ENCODE data around the gene DPH7.

The DPH7 gene

GRCh38 chr9:137621131-137621757 is 42.5 kb upstream of the DPH7 start:
- H3K79me1 ChIP-seq (ENCODE audit: low read length): peaks cover 9% of the 10 kb centered on the region
- H3K4ac ChIP-seq (ENCODE audit: low read depth, low read length): no peak overlapping the region
- peaks cover 1% of the 10 kb centered on the region for H3K9me3 ChIP-seq (ENCODE audit: insufficient read depth, low read depth, low read length)
- no peak overlapping the region for H4K91ac ChIP-seq (ENCODE audit: low read depth, low read length)
- no peak overlapping the region for H4K12ac ChIP-seq (ENCODE audit: low read depth, low read length)
- no peak overlapping the region for H4K8ac ChIP-seq (ENCODE audit: low read depth, low read length)
- no peak overlapping the region for H3K4me2 ChIP-seq (ENCODE audit: low read length)
- H2BK120ac ChIP-seq (ENCODE audit: insufficient read depth, low read length, poor library complexity): no peak overlapping the region
- H3K18ac ChIP-seq (ENCODE audit: low read length): no peak overlapping the region
- no peak overlapping the region for H2AFZ ChIP-seq (ENCODE audit: insufficient read depth, low read length, poor library complexity)
- H3K27ac ChIP-seq (ENCODE audit: low read depth, low read length): no peak overlapping the region
- H3K23ac ChIP-seq (ENCODE audit: low read length): no peak overlapping the region
- no peak overlapping the region for H3K9ac ChIP-seq (ENCODE audit: low read length)
- H3K14ac ChIP-seq (ENCODE audit: low read length): no peak overlapping the region
- H2BK12ac ChIP-seq (ENCODE audit: low read length): no peak overlapping the region
- H3K4me1 ChIP-seq (ENCODE audit: control insufficient read depth in 1 of 2, insufficient read depth in 2 of 2, low read length in 2 of 2): peaks cover 3 to 7% of the 10 kb centered on the region in 2 experiments
- peaks cover 22% of the 10 kb centered on the region for H3K79me2 ChIP-seq (ENCODE audit: control insufficient read depth, insufficient read depth, low read length, poor library complexity)
- H3K27me3 ChIP-seq (ENCODE audit: insufficient read depth, low read length): no peaks in the 10 kb centered on the region
- H3K36me3 ChIP-seq (ENCODE audit: control insufficient read depth in 1 of 2, insufficient read depth in 2 of 2, low read length in 2 of 2): peaks cover 4 to 6% of the 10 kb centered on the region in 2 experiments
- DNase-seq: peak in 1 of 2 donors; percentile 12
- no peak overlapping the region for H2BK5ac ChIP-seq (ENCODE audit: low read depth, low read length, poor library complexity)
- no peak overlapping the region for H2AK5ac ChIP-seq (ENCODE audit: low read length)
- no CpG with 5 or more reads among the region's 6 CpGs for WGBS (ENCODE audit: extremely low coverage, insufficient coverage, insufficient read length)
- H3K4me3 ChIP-seq (ENCODE audit: low read depth, low read length): no peak overlapping the region

GRCh38 chr9:137620581-137620980 is 41.9 kb upstream of the DPH7 start:
- no peak overlapping the region for H2BK5ac ChIP-seq (ENCODE audit: low read depth, low read length, poor library complexity)
- peak overlapping the region; percentile 99 for H3K4ac ChIP-seq (ENCODE audit: low read depth, low read length)
- H4K12ac ChIP-seq (ENCODE audit: low read depth, low read length): no peak overlapping the region
- H3K4me1 ChIP-seq (ENCODE audit: control insufficient read depth in 1 of 2, insufficient read depth in 2 of 2, low read length in 2 of 2): peaks cover 3 to 7% of the 10 kb centered on the region in 2 experiments
- H3K23ac ChIP-seq (ENCODE audit: low read length): no peak overlapping the region
- H4K91ac ChIP-seq (ENCODE audit: low read depth, low read length): no peak overlapping the region
- peaks cover 9% of the 10 kb centered on the region for H3K79me1 ChIP-seq (ENCODE audit: low read length)
- H3K9me3 ChIP-seq (ENCODE audit: insufficient read depth, low read depth, low read length): peaks cover 1% of the 10 kb centered on the region
- DNase-seq: no peak
- no peak overlapping the region for H4K8ac ChIP-seq (ENCODE audit: low read depth, low read length)
- H3K9ac ChIP-seq (ENCODE audit: low read length): no peak overlapping the region
- no peak overlapping the region for H3K27ac ChIP-seq (ENCODE audit: low read depth, low read length)
- H3K4me3 ChIP-seq (ENCODE audit: low read depth, low read length): no peak overlapping the region
- peaks cover 9 to 10% of the 10 kb centered on the region in 2 experiments for H3K36me3 ChIP-seq (ENCODE audit: control insufficient read depth in 1 of 2, insufficient read depth in 2 of 2, low read length in 2 of 2)
- H2AK5ac ChIP-seq (ENCODE audit: low read length): no peak overlapping the region
- H2BK120ac ChIP-seq (ENCODE audit: insufficient read depth, low read length, poor library complexity): no peak overlapping the region
- H3K4me2 ChIP-seq (ENCODE audit: low read length): no peak overlapping the region
- WGBS (ENCODE audit: extremely low coverage, insufficient coverage, insufficient read length): no CpG with 5 or more reads among the region's 7 CpGs
- H3K18ac ChIP-seq (ENCODE audit: low read length): no peak overlapping the region
- peaks cover 21% of the 10 kb centered on the region for H3K79me2 ChIP-seq (ENCODE audit: control insufficient read depth, insufficient read depth, low read length, poor library complexity)
- no peak overlapping the region for H3K14ac ChIP-seq (ENCODE audit: low read length)
- H3K27me3 ChIP-seq (ENCODE audit: insufficient read depth, low read length): no peaks in the 10 kb centered on the region
- H2AFZ ChIP-seq (ENCODE audit: insufficient read depth, low read length, poor library complexity): no peak overlapping the region
- H2BK12ac ChIP-seq (ENCODE audit: low read length): no peak overlapping the region

- no peak overlapping the region for H2AFZ ChIP-seq (ENCODE audit: insufficient read depth, low read length, poor library complexity)
- no peak overlapping the region for H4K8ac ChIP-seq (ENCODE audit: low read depth, low read length)
- no peak overlapping the region for H4K91ac ChIP-seq (ENCODE audit: low read depth, low read length)
- H3K79me1 ChIP-seq (ENCODE audit: low read length): peaks cover 9% of the 10 kb centered on the region
- no peak overlapping the region for H3K14ac ChIP-seq (ENCODE audit: low read length)
- DNase-seq: no peak
- no peak overlapping the region for H4K12ac ChIP-seq (ENCODE audit: low read depth, low read length)
- H3K4ac ChIP-seq (ENCODE audit: low read depth, low read length): peak overlapping the region; percentile 47
- no peaks in the 10 kb centered on the region for H3K27me3 ChIP-seq (ENCODE audit: insufficient read depth, low read length)
- no CpG with 5 or more reads among the region's 4 CpGs for WGBS (ENCODE audit: extremely low coverage, insufficient coverage, insufficient read length)
- H3K4me3 ChIP-seq (ENCODE audit: low read depth, low read length): no peak overlapping the region
- no peak overlapping the region for H2AK5ac ChIP-seq (ENCODE audit: low read length)
- H3K36me3 ChIP-seq (ENCODE audit: control insufficient read depth in 1 of 2, insufficient read depth in 2 of 2, low read length in 2 of 2): peaks cover 15 to 16% of the 10 kb centered on the region in 2 experiments
- no peak overlapping the region for H2BK5ac ChIP-seq (ENCODE audit: low read depth, low read length, poor library complexity)
- no peak overlapping the region for H3K23ac ChIP-seq (ENCODE audit: low read length)
- peaks cover 3 to 7% of the 10 kb centered on the region in 2 experiments for H3K4me1 ChIP-seq (ENCODE audit: control insufficient read depth in 1 of 2, insufficient read depth in 2 of 2, low read length in 2 of 2)
- H3K18ac ChIP-seq (ENCODE audit: low read length): no peak overlapping the region
- H2BK12ac ChIP-seq (ENCODE audit: low read length): no peak overlapping the region
- H3K4me2 ChIP-seq (ENCODE audit: low read length): peak overlapping the region; percentile 73
- H3K27ac ChIP-seq (ENCODE audit: low read depth, low read length): no peak overlapping the region
- no peak overlapping the region for H2BK120ac ChIP-seq (ENCODE audit: insufficient read depth, low read length, poor library complexity)
- H3K9ac ChIP-seq (ENCODE audit: low read length): no peak overlapping the region
- peaks cover 21% of the 10 kb centered on the region for H3K79me2 ChIP-seq (ENCODE audit: control insufficient read depth, insufficient read depth, low read length, poor library complexity)
- peaks cover 1% of the 10 kb centered on the region for H3K9me3 ChIP-seq (ENCODE audit: insufficient read depth, low read depth, low read length)
Observed at GRCh38 chr9:137620048-137620405, 41.3 kb upstream of the DPH7 start.

GRCh38 chr9:137619240-137620047 is 40.7 kb upstream of the DPH7 start:
- Histone ChIP-seq H3K4ac (ENCODE audit: low read depth, low read length) (peak overlapping the region; percentile 80), H4K12ac (ENCODE audit: low read depth, low read length) (peak overlapping the region; percentile 1), H3K9me3 (ENCODE audit: insufficient read depth, low read depth, low read length) (peaks cover 1% of the 10 kb centered on the region), H4K8ac (ENCODE audit: low read depth, low read length) (peak overlapping the region; percentile 12), H3K18ac (ENCODE audit: low read length) (peak overlapping the region; percentile 28), H3K23ac (ENCODE audit: low read length) (no peak overlapping the region), H3K79me2 (ENCODE audit: control insufficient read depth, insufficient read depth, low read length, poor library complexity) (peaks cover 16% of the 10 kb centered on the region), H3K4me3 (ENCODE audit: low read depth, low read length) (peak overlapping the region; percentile 83), H2AK5ac (ENCODE audit: low read length) (no peak overlapping the region), H3K27me3 (ENCODE audit: insufficient read depth, low read length) (no peaks in the 10 kb centered on the region), H3K9ac (ENCODE audit: low read length) (peak overlapping the region; percentile 61), H3K36me3 (ENCODE audit: control insufficient read depth in 1 of 2, insufficient read depth in 2 of 2, low read length in 2 of 2) (peaks cover 21 to 22% of the 10 kb centered on the region in 2 experiments), H3K14ac (ENCODE audit: low read length) (peak overlapping the region; percentile 55), H2AFZ (ENCODE audit: insufficient read depth, low read length, poor library complexity) (peak overlapping the region; percentile 24), H2BK12ac (ENCODE audit: low read length) (no peak overlapping the region), H3K4me2 (ENCODE audit: low read length) (peak overlapping the region; percentile 73), H3K79me1 (ENCODE audit: low read length) (peaks cover 9% of the 10 kb centered on the region), H4K91ac (ENCODE audit: low read depth, low read length) (peak overlapping the region; percentile 36), H3K4me1 (ENCODE audit: control insufficient read depth in 1 of 2, insufficient read depth in 2 of 2, low read length in 2 of 2) (peaks cover 3 to 7% of the 10 kb centered on the region in 2 experiments), H2BK120ac (ENCODE audit: insufficient read depth, low read length, poor library complexity) (no peak overlapping the region), H3K27ac (ENCODE audit: low read depth, low read length) (peak overlapping the region; percentile 60), H2BK5ac (ENCODE audit: low read depth, low read length, poor library complexity) (peak overlapping the region; percentile 25)
- no CpG with 5 or more reads among the region's 58 CpGs for WGBS (ENCODE audit: extremely low coverage, insufficient coverage, insufficient read length)
- peak; percentile 69 to 72 for DNase-seq
